ENCODE measurements around the gene TMTC2.

Gene TMTC2

GRCh38 chr12:83141460-83141994, 454.8 kb downstream of the TMTC2 start:
- DNase-seq (ENCODE audit: low read depth) = no peak

- no peak for DNase-seq (ENCODE audit: low read depth)
Measured at GRCh38 chr12:83142914-83143313, 456.2 kb downstream of the TMTC2 start.

GRCh38 chr12:83143950-83144349, 457.2 kb downstream of the TMTC2 start:
- no peak for DNase-seq (ENCODE audit: low read depth)

- DNase-seq (ENCODE audit: low read depth) = no peak
Measured at GRCh38 chr12:83145325-83145840, 458.7 kb downstream of the TMTC2 start.

- no peak for DNase-seq (ENCODE audit: low read depth)
Measured at GRCh38 chr12:83147341-83147740, 460.6 kb downstream of the TMTC2 start.

- DNase-seq (ENCODE audit: low read depth) = no peak
Measured at GRCh38 chr12:83149987-83150386, 463.3 kb downstream of the TMTC2 start.

- DNase-seq (ENCODE audit: low read depth) = no peak
Measured at GRCh38 chr12:83150465-83151189, 463.9 kb downstream of the TMTC2 start.

GRCh38 chr12:83153177-83153576, 466.5 kb downstream of the TMTC2 start:
- DNase-seq (ENCODE audit: low read depth) = no peak

- DNase-seq (ENCODE audit: low read depth) = no peak
Measured at GRCh38 chr12:83156815-83157214, 470.1 kb downstream of the TMTC2 start.

GRCh38 chr12:83157604-83158003, 470.9 kb downstream of the TMTC2 start:
- DNase-seq (ENCODE audit: low read depth) = no peak

GRCh38 chr12:83158613-83159207, 472.0 kb downstream of the TMTC2 start:
- no peak for DNase-seq (ENCODE audit: low read depth)

GRCh38 chr12:83161456-83161855, 474.8 kb downstream of the TMTC2 start:
- no peak for DNase-seq (ENCODE audit: low read depth)

GRCh38 chr12:83168751-83169150, 482.0 kb downstream of the TMTC2 start:
- no peak for DNase-seq (ENCODE audit: low read depth)

GRCh38 chr12:83172441-83172840, 485.7 kb downstream of the TMTC2 start:
- DNase-seq (ENCODE audit: low read depth) = no peak

- no peak for DNase-seq (ENCODE audit: low read depth)
Measured at GRCh38 chr12:83172866-83173649, 486.4 kb downstream of the TMTC2 start.

- no peak for DNase-seq (ENCODE audit: low read depth)
Measured at GRCh38 chr12:83179999-83180398, 493.3 kb downstream of the TMTC2 start.

GRCh38 chr12:83181074-83181473, 494.4 kb downstream of the TMTC2 start:
- no peak for DNase-seq (ENCODE audit: low read depth)

- DNase-seq (ENCODE audit: low read depth) = no peak
Measured at GRCh38 chr12:83183132-83183531, 496.4 kb downstream of the TMTC2 start.

All from stimulated activated CD8-positive, alpha-beta memory T cell treated with anti-CD3 and anti-CD28 coated beads, Interleukin-15, amount 100 ng/mL, for 24 hours (primary cell).